Natural killer cell treated with Interleukin-12 subunit alpha and Interleukin-12 subunit beta and Interleukin-15 and Interleukin-18, amount 100 ng/mL, for 72 hours (primary cell): Measurements from ENCODE around the gene BAG5. TPM values are rescaled to one million over a fixed set of nuclear protein-coding genes. Genes with fewer than 3 reads are reported as not detected.
A peak's percentile ranks its signal among the peaks of the same experiment; 100 is the strongest.

Experiments used
- ATAC-seq, 2 donors: fragments of 150-1000 bp; cut with Tn5 transposase in 1 of 2; sonication (Bioruptor Pico), chemical (Tn5 transposase) in 1 of 2; 2 replicates each; pipeline ENCODE4 v1.10.0; 2021
- DNase-seq: peaks from one replicate; pipeline ENCODE4 v3.0.0; 2022; ENCODE audit warnings: low spot score
- H3K27ac Mint-ChIP-seq, 2 donors: 1 replicate in 1 of 2; 2 replicates in 1 of 2; pipeline ENCODE4 v1.8.0; 2022; ENCODE audit warnings: mixed read lengths in 2 of 2, mild to moderate bottlenecking in 1 of 2, moderate library complexity in 1 of 2
- H3K27me3 Mint-ChIP-seq, 2 donors: 1 replicate in 1 of 2; 2 replicates in 1 of 2; pipeline ENCODE4 v1.8.0; 2022; ENCODE audit warnings: mixed read lengths in 2 of 2
- H3K36me3 Mint-ChIP-seq: one replicate; pipeline ENCODE4 v1.8.0; 2022; ENCODE audit warnings: mixed read lengths
- H3K4me1 Mint-ChIP-seq, 2 donors: 1 replicate in 1 of 2; 2 replicates in 1 of 2; pipeline ENCODE4 v1.8.0; 2022; ENCODE audit warnings: low read depth in 2 of 2, mixed read lengths in 2 of 2, mild to moderate bottlenecking in 1 of 2
- H3K4me3 Mint-ChIP-seq: one replicate; pipeline ENCODE4 v1.8.0; 2022; ENCODE audit warnings: mixed read lengths
- H3K9me3 Mint-ChIP-seq: 2 replicates; pipeline ENCODE4 v1.8.0; 2022; ENCODE audit warnings: mixed read lengths
- total RNA-seq, 2 donors: library from RNA; stranded (reverse); gene quantifications; one replicate each; pipeline ENCODE4 v1.2.3, GENCODE V29; 2022

The BAG5 gene
- total RNA-seq, 2 donors from 2014 or later, result 27.4 to 29.6 TPM

DNA sequence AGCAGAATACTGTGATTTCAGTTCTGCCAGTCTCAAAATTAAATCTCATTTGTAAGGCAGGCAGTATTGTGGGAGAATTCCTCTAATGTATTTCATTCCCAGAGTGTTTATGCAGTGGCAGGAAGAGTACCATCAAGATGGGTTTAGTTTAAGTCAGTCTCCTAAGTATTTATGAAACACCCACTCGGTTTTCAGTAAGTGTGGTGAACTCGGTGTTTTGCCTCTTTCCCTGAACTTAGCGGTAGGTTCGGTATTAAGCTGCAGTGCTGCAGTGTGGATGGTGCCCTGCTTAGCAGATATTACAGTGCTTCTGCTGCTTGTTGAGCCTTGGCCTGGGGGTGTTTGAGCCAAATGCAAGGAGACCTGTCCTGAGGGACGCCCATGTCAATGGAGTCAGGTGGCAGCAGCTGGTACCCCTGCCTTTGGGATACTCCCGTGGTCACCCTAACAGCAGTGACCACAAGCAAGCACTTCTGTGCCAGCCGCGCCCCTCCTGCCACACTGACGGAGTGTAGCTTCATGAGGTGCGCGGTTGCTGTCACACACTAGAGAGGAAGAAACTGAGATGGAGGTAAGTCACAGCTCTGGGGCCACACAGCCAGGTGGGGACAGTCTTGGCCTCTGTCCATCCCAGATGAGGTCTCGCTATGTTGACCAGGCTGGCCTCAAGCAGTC, 16.1 kb upstream of the BAG5 start:
- DNase-seq, result no peak
- Mint-ChIP-seq H3K27ac (no peak overlapping the region), H3K4me3 (no peak overlapping the region), H3K27me3 (no peaks in the 10 kb centered on the region), H3K4me1 (peaks cover 0 to 5% of the 10 kb centered on the region in 2 donors), H3K36me3 (peaks cover 13% of the 10 kb centered on the region), H3K9me3 (no peaks in the 10 kb centered on the region)
- ATAC-seq, result no peak

DNA sequence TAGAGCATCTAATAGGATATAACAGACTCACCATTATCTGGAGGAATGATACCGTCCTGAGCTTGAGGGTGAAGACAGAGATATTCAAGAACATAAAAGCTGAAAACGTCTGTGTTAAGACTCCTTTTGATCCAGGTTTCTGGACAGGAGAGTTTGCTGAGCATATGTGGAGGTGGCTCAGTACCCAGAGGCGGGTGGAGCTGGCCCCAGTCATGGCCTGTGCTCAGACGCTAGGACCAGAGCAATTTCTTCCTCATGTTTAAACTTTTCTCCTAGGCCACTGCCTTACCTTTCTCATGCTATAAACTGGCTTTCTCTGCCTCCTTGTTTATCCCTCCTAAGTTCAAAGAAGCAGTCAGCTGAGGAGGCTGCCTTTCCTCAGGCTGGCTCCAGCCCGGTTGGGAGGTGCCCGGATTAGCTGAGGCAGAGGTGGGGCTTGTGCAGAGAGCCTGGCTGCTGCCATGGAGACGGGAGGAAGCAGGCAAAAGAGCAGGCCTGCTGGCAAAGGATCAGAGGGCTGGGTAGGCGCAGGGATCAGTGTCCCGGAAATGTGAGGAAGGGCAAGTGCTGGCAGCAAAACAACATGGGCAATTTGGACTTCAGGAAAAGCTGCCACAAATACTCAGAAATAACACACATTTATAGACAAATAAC, 14.0 kb upstream of the BAG5 start:
- DNase-seq, result no peak
- H3K9me3 Mint-ChIP-seq, result no peaks in the 10 kb centered on the region
- no peak overlapping the region for H3K27ac Mint-ChIP-seq
- H3K4me3 Mint-ChIP-seq, result no peak overlapping the region
- H3K4me1 Mint-ChIP-seq, result peaks cover 0 to 5% of the 10 kb centered on the region in 2 donors
- H3K27me3 Mint-ChIP-seq, result no peaks in the 10 kb centered on the region
- no peak for ATAC-seq
- H3K36me3 Mint-ChIP-seq, result peaks cover 13% of the 10 kb centered on the region

DNA sequence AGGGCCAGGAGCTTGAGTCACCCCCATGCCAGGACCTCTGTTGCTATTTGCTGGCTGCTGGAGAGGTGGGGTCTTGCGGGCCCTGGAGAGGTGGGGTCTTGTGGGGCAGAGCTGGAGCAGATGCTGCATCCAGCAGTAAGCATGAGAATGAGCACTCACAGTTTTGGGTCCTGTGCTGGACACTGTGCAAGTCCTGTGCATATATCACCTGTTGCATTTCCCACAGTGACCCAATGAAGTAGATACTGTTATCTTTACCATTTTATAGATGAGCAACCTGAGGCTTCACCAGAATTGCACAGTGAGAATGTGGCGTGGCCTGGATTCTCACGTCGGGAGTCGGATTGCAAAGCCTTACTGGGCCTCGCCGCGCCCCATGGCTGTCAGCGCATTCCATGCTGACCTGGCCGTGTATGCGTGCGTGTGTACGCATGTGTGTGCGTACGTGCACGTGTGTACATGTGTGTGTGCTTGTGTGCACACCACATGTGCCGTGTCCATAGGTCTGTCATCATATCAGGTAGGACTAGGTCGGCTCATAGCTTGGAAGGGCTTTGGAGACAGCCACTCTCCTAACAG, 12.3 kb upstream of the BAG5 start:
- H3K9me3 Mint-ChIP-seq, result no peaks in the 10 kb centered on the region
- H3K4me3 Mint-ChIP-seq, result no peak overlapping the region
- peaks cover 0 to 5% of the 10 kb centered on the region in 2 donors for H3K4me1 Mint-ChIP-seq
- H3K27me3 Mint-ChIP-seq, result no peaks in the 10 kb centered on the region
- ATAC-seq (no peak), DNase-seq (no peak)
- peaks cover 13% of the 10 kb centered on the region for H3K36me3 Mint-ChIP-seq
- H3K27ac Mint-ChIP-seq, result peak overlapping the region in 1 of 2 donors; percentile 8

DNA sequence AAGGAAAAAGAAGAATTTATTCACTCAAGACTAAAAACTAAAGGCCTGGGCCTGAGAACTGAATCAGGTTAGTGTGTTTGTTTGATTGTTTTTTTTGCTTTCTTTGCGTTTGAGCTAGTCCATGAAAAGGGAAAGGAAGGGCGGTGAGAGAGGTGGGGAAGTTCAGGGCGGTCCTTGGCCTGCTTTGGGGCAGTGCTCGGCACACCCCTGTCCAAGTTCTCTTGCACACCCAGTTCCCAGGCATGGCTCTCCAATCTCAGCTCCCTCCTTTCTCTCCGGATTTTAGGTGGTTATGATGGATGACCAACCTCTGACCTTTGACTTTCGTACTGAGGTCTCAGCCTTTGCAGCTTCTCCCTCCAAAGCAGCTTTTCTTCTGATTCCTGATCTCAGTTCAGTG, 11.6 kb upstream of the BAG5 start:
- H3K9me3 Mint-ChIP-seq, result no peaks in the 10 kb centered on the region
- H3K36me3 Mint-ChIP-seq, result peaks cover 13% of the 10 kb centered on the region
- DNase-seq, result no peak
- ATAC-seq, result no peak
- peaks cover 0 to 5% of the 10 kb centered on the region in 2 donors for H3K4me1 Mint-ChIP-seq
- no peak overlapping the region for H3K4me3 Mint-ChIP-seq
- H3K27ac Mint-ChIP-seq, result no peak overlapping the region
- no peaks in the 10 kb centered on the region for H3K27me3 Mint-ChIP-seq

DNA sequence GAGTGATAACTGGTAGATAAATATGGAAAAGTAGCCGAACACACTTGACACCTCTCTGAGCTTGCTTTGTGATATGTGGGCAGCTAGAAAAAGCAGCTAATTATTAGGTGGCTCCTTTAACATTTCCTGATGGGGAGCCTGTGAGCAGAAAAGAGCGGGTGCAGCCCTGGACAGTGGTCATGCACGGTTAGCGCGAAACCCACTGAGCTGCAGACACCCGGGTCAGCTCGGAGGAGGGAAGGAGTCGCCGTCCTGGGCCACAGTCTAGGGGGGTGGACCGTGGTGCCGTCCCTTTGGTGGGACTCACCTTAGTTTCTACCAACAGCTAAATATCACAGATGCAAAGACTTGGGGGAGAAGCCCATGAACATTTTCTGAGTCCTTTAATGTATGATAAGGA, 7.0 kb upstream of the BAG5 start:
- no peaks in the 10 kb centered on the region for H3K27me3 Mint-ChIP-seq
- H3K36me3 Mint-ChIP-seq, result peaks cover 3% of the 10 kb centered on the region
- ATAC-seq (no peak), DNase-seq (no peak)
- no peak overlapping the region for H3K4me3 Mint-ChIP-seq
- peaks cover 5 to 7% of the 10 kb centered on the region in 2 donors for H3K4me1 Mint-ChIP-seq
- no peak overlapping the region for H3K27ac Mint-ChIP-seq
- H3K9me3 Mint-ChIP-seq, result no peaks in the 10 kb centered on the region

DNA sequence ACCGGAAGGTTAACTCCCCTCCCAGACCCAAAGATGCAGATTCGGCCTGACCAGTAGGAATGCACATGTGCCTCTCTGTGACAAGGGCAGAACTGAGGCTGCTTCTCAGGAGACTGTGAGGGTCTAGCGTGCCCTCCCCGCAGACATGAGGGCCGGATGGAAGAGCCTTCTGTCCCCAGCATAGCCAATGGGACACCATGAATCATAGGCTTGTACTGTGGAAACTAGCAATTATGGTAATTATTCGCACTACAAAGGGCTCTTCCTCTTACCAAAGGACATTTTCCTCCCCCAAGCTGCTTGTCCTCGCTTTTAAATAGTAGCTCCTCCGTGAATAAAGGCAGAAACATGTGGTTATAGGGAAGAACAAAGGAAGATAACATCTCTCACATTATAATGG, 6.5 kb upstream of the BAG5 start:
- DNase-seq (no peak), ATAC-seq (no peak)
- Mint-ChIP-seq H3K4me1 (peaks cover 5 to 7% of the 10 kb centered on the region in 2 donors), H3K27ac (no peak overlapping the region), H3K4me3 (no peak overlapping the region), H3K9me3 (no peaks in the 10 kb centered on the region), H3K27me3 (no peaks in the 10 kb centered on the region), H3K36me3 (no peaks in the 10 kb centered on the region)

DNA sequence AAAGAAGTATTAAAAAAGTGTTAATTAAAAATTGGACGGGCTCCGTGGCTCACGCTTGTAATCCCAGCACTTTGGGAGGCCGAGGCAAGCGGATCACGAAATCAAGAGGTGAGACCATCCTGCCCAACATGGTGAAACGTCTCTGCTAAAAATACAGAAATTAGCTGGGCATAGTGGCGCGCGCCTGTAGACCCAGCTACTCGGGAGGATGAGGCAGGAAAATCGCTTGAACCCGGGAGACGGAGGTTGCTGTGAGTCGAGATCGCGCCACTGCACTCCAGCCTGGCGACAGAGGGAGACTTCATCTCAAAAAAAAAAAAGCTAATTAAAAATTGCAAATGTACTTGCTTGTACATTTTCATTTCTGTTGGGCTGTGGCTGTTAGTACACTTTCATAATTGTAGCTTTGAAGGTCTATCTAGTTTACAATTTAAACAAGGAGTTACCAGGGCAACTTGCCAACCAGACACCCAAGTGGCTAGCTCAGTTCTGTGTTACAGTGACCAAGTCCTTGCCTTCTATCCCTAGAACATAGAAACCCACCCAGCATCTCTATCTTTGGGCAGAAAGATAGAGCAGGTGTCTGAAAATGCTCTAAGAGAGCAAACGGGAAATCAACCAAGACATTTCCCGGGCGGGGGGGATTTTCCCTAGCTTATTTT, 1.5 kb upstream of the BAG5 start:
- DNase-seq (no peak), ATAC-seq (no peak)
- Mint-ChIP-seq H3K4me1 (peaks cover 36 to 39% of the 10 kb centered on the region in 2 donors), H3K36me3 (peaks cover 22% of the 10 kb centered on the region), H3K9me3 (no peaks in the 10 kb centered on the region), H3K27me3 (no peaks in the 10 kb centered on the region), H3K27ac (peak overlapping the region; percentile 80 to 95), H3K4me3 (peak overlapping the region; percentile 95)

DNA sequence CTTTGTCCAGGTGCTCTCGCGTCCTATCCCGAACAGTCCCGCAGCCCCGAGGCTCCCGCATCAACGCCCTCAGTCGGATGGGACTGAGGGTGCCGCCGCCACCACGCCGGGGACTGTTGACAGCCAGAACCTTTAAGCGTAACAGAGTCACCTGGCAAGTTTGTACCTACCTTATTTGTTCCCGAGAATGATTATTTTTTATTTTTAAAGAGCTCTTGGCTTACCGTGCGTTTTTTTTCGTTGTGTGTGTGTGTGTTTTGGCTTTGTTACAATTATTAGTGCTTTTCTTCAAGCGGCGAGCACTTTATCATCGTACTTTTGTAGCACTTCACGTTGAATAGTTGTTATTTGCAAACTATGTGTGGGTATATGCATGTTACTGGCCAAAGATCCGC, 766 bp upstream of the BAG5 start:
- Mint-ChIP-seq H3K9me3 (no peaks in the 10 kb centered on the region), H3K4me3 (peak overlapping the region; percentile 95), H3K36me3 (peaks cover 22% of the 10 kb centered on the region), H3K27ac (peak overlapping the region; percentile 80 to 95), H3K27me3 (no peaks in the 10 kb centered on the region), H3K4me1 (peaks cover 39 to 41% of the 10 kb centered on the region in 2 donors)
- ATAC-seq (no peak), DNase-seq (no peak)

DNA sequence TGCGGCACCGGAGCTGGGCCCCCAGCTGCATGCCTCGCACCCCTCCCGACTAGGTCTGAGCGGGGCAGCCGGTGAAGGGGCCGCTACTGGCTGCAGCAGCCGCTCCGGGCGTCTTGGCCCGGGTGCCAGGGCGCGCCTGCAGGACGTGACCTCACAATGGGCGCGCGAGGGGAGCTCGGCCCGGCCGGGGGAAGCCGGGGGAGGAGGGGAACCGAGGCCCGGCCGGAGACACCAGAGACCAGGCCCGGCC, 353 bp downstream of the BAG5 start:
- DNase-seq, result no peak
- no peaks in the 10 kb centered on the region for H3K27me3 Mint-ChIP-seq
- H3K4me1 Mint-ChIP-seq, result peaks cover 39 to 41% of the 10 kb centered on the region in 2 donors
- H3K9me3 Mint-ChIP-seq, result no peaks in the 10 kb centered on the region
- peak overlapping the region; percentile 99 for H3K4me3 Mint-ChIP-seq
- H3K36me3 Mint-ChIP-seq, result peaks cover 22% of the 10 kb centered on the region
- H3K27ac Mint-ChIP-seq, result peak overlapping the region; percentile 92 to 96
- peak in 1 of 2 donors; percentile 79 for ATAC-seq

DNA sequence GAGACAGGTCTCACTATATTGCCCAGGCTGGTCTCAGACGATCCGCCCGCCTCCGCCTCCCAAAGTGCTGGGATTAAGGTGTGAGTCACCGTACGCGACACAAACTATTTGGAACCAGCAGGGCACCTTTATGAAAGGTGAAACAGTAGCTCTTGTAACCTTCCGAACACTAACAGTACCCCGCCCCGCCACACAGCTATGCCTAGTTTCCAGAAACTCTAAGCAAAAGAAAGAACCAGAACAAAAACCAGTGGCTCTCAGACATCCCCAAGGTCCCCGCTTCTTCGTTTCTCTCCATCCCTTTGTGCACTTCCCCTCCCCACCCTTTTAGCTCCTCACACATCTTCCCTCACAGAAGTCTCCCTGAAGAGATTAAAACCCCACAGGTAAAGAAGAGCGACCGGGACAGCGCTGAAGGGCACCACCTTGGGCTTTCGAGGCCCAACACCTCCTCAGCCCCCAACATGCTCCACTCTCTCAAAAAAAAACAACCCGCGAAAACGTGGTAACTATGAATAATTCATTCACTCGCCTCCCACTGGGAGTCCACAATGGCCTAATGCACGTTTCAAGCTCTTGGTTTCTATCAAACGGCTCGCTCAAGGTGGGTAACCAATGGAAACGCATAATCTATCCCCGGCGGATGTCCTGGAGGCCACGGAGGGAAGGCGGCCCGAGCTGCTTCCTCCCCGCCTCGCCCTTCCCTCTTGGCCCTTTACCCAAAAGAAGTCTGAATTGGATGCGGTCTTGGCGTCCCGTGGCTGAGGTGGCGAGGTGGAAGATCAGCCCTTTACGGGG, 877 bp downstream of the BAG5 start:
- ATAC-seq (peak; percentile 50 to 59), DNase-seq (no peak)
- peak overlapping the region; percentile 92 to 96 for H3K27ac Mint-ChIP-seq
- no peaks in the 10 kb centered on the region for H3K9me3 Mint-ChIP-seq
- H3K36me3 Mint-ChIP-seq, result peaks cover 22% of the 10 kb centered on the region
- no peaks in the 10 kb centered on the region for H3K27me3 Mint-ChIP-seq
- peaks cover 41% of the 10 kb centered on the region in 2 donors for H3K4me1 Mint-ChIP-seq
- H3K4me3 Mint-ChIP-seq, result peak overlapping the region; percentile 99

DNA sequence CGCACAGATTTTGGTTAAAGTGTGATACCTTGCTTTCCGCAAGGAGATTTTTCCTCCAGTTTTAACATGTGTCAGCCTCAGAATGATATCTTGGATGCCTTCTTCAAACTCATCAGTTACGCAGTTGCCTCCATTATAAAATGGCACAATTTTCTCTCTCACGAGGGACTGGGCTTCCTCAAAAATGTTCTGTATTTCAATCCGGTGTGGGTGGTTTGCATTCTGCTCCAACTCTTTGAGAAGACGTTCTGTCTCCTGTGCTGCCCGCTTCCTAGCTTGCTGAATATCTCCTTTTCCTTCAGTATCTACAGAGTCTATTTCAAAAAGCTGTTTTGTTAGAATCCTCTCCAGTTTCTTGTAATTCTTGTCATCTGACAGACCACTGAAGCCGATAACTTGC, 1.8 kb downstream of the BAG5 start:
- no peak for ATAC-seq
- no peaks in the 10 kb centered on the region for H3K27me3 Mint-ChIP-seq
- H3K4me3 Mint-ChIP-seq, result peak overlapping the region; percentile 99
- peaks cover 22% of the 10 kb centered on the region for H3K36me3 Mint-ChIP-seq
- H3K4me1 Mint-ChIP-seq, result peaks cover 39 to 41% of the 10 kb centered on the region in 2 donors
- no peaks in the 10 kb centered on the region for H3K9me3 Mint-ChIP-seq
- H3K27ac Mint-ChIP-seq, result peak overlapping the region; percentile 42 to 92
- no peak for DNase-seq

DNA sequence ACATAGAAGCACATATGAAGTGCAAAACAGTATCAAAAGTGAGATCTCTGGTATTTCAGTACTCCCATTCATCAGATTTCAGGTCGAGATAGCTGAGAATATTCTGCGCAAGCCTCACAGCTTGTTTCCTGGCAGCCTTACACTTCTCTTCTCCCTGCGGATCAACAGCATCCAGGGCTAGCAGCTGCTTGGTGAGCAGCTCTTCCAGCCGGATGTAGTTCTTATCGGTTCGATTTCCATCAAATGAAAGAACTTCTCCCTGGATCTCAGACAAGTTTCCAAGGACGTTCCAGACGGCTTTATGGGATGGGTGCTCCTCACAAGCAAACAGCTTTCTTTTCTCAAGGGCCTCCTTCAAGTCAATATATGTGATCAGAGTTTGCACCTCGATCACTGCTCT, 2.7 kb downstream of the BAG5 start:
- Mint-ChIP-seq H3K27ac (no peak overlapping the region), H3K4me1 (peaks cover 41 to 42% of the 10 kb centered on the region in 2 donors), H3K4me3 (no peak overlapping the region), H3K36me3 (peaks cover 22% of the 10 kb centered on the region), H3K27me3 (no peaks in the 10 kb centered on the region), H3K9me3 (no peaks in the 10 kb centered on the region)
- DNase-seq, result no peak
- ATAC-seq, result no peak

DNA sequence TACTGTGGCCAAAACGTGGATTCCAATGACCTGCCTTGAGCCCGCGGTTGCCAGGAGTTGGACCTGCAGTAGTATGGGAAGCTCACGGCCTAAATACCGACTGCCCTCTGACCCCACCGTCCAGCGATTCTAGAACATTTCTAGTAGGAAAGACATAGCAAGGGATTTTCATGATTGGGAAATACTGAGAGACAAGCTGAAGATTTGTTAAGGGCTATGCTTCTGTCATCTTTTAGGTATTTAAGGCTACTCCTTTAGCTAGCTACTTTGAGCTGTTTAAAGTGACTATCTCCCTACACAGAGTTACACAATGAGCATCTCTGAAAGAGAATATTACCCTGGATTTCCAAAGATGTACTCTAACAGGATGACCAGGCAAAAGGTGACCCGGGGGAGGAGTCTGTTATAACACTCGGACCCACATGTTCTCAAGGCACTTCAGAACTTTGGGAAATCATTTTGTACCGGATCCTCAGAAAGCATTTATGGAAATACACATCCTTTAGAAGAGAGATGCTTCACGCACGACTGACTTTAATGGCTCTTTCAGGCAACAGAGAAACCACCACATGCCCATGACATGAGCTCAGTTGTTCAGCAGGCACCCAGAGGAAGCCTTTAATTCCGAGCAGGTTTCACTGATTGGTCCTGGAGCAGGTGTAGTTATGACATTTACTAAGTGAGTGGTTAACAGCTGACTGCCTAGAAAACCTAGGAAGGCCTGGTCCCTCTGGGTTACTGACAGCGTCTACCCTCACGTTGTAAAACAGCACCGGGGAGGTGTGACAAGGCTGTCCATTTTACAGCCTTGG, 4.2 kb downstream of the BAG5 start:
- no peaks in the 10 kb centered on the region for H3K9me3 Mint-ChIP-seq
- ATAC-seq (no peak), DNase-seq (no peak)
- H3K4me3 Mint-ChIP-seq, result no peak overlapping the region
- no peaks in the 10 kb centered on the region for H3K27me3 Mint-ChIP-seq
- peaks cover 36 to 39% of the 10 kb centered on the region in 2 donors for H3K4me1 Mint-ChIP-seq
- H3K36me3 Mint-ChIP-seq, result peaks cover 18% of the 10 kb centered on the region
- no peak overlapping the region for H3K27ac Mint-ChIP-seq
